A549 (cell line): ENCODE data around the gene RPLP2. TPM values are rescaled to one million over a fixed set of nuclear protein-coding genes. Genes with fewer than 3 reads are reported as not detected.

Experiments used
- BHLHE40 ChIP-seq: IDR thresholded peaks from 2 replicates; pipeline ENCODE4 v1.6.1; 2012; ENCODE audit warnings: low read depth, low read length, inconsistent platforms
- CEBPB ChIP-seq, 2 experiments: fragments of >200 bp in 1 of 2; sonication (Bioruptor Twin) in 1 of 2; formaldehyde crosslinking in 1 of 2; IDR thresholded peaks; 2 replicates each; pipeline ENCODE4 v1.6.1; 2012 to 2016
- CHD2 ChIP-seq: fragments of 150-350 bp; IDR thresholded peaks from 2 replicates; pipeline ENCODE4 v1.6.1; 2014; ENCODE audit warnings: low read length; ENCODE audit not compliant: partially characterized antibody
- EHF ChIP-seq: fragments of 250-450 bp; sonication (Bioruptor Pico); IDR thresholded peaks from 2 replicates; pipeline ENCODE4 v1.5.0; 2020; ENCODE audit warnings: mild to moderate bottlenecking
- EP300 ChIP-seq, 2 experiments: fragments of >200 bp; sonication (Bioruptor Twin); formaldehyde crosslinking; IDR thresholded peaks; 2 replicates in 1 of 2; 3 replicates in 1 of 2; pipeline ENCODE4 v1.6.1; 2016 to 2017
- ESRRA ChIP-seq: fragments of 150-350 bp; IDR thresholded peaks from 2 replicates; pipeline ENCODE4 v1.6.1; 2014; ENCODE audit warnings: mild to moderate bottlenecking, low read length, borderline replicate concordance
- HOXB13 ChIP-seq: fragments of 250-450 bp; sonication (Bioruptor Pico); IDR thresholded peaks from 2 replicates; pipeline ENCODE4 v1.5.0; 2020; ENCODE audit warnings: low read depth, mild to moderate bottlenecking, moderate library complexity
- KDM1A ChIP-seq: fragments of 200-600 bp; sonication (generic); IDR thresholded peaks from 2 replicates; pipeline ENCODE4 v1.6.1; 2016; ENCODE audit warnings: low read depth, mild to moderate bottlenecking
- KDM5A ChIP-seq: fragments of 200-600 bp; sonication (generic); IDR thresholded peaks from 2 replicates; pipeline ENCODE4 v1.6.1; 2016; ENCODE audit warnings: antibody characterized with exemption, mild to moderate bottlenecking
- MYC ChIP-seq: IDR thresholded peaks from 2 replicates; pipeline ENCODE4 v1.6.1; 2012; ENCODE audit warnings: mild to moderate bottlenecking, inconsistent platforms, low read length, improper control_type of control experiment, borderline replicate concordance
- NFE2L2 ChIP-seq: fragments of 150-350 bp; conservative IDR thresholded peaks from 2 replicates; pipeline ENCODE4 v1.6.1; 2014; ENCODE audit warnings: low read length
- NR3C1 ChIP-seq: fragments of >200 bp; sonication (Bioruptor Twin); formaldehyde crosslinking; IDR thresholded peaks from 3 replicates; pipeline ENCODE4 v1.6.1; 2017
- PHF8 ChIP-seq: fragments of 200-600 bp; sonication (generic); IDR thresholded peaks from 2 replicates; pipeline ENCODE4 v1.6.1; 2016; ENCODE audit warnings: low read depth, mild to moderate bottlenecking, antibody characterized with exemption, moderate library complexity, borderline replicate concordance
- POLR2AphosphoS2 ChIP-seq: conservative IDR thresholded peaks from 2 replicates; pipeline ENCODE4 v1.6.1; 2012; ENCODE audit warnings: low read length, improper control_type of control experiment, inconsistent platforms
- RAD21 ChIP-seq, 2 experiments: fragments of >200 bp in 1 of 2; sonication (Bioruptor Twin) in 1 of 2; formaldehyde crosslinking in 1 of 2; IDR thresholded peaks in 1 of 2; conservative IDR thresholded peaks in 1 of 2; 2 replicates in 1 of 2; 3 replicates in 1 of 2; pipeline ENCODE4 v1.6.1; 2012 to 2018; ENCODE audit warnings: inconsistent platforms in 1 of 2
- RARB ChIP-seq: fragments of 250-450 bp; sonication (Bioruptor Pico); IDR thresholded peaks from 2 replicates; pipeline ENCODE4 v1.8.0; 2021; ENCODE audit warnings: mild to moderate bottlenecking, moderate library complexity
- RFX5 ChIP-seq: fragments of 450-650 bp; IDR thresholded peaks from 2 replicates; pipeline ENCODE4 v1.7.1; 2014; ENCODE audit warnings: antibody characterized with exemption, mild to moderate bottlenecking, moderate library complexity
- SREBF2 ChIP-seq: fragments of 450-650 bp; IDR thresholded peaks from 2 replicates; pipeline ENCODE4 v1.6.1; 2014; ENCODE audit warnings: mild to moderate bottlenecking, moderate library complexity
- ZFP36 ChIP-seq: fragments of 450-650 bp; IDR thresholded peaks from 2 replicates; pipeline ENCODE4 v1.6.1; 2014; ENCODE audit warnings: borderline replicate concordance; ENCODE audit not compliant: partially characterized antibody
- ZSCAN20 ChIP-seq: fragments of 250-450 bp; sonication (Bioruptor Pico); IDR thresholded peaks from 2 replicates; pipeline ENCODE4 v1.8.0; 2022; ENCODE audit warnings: mild to moderate bottlenecking, moderate library complexity
- polyA plus RNA-seq, 4 experiments: library from polyadenylated mRNA; depleted of rRNA in 3 of 4; stranded (reverse); fragments of >200 nt; fragmentation: RNase III in 1 of 4; extraction: RNeasy Plus Mini Kit Qiagen cat#74134 plus additional on column Dnase treatment in 1 of 4; gene quantifications; 2 replicates in 3 of 4; 3 replicates in 1 of 4; pipeline ENCODE4 v1.2.3, GENCODE V29; 2011 to 2017
- TF ChIP-seq, protein P1 (sequence below): fragments of >200 bp; sonication (Bioruptor Twin); formaldehyde crosslinking; IDR thresholded peaks from 3 replicates; pipeline ENCODE4 v1.5.1; 2016
- TF ChIP-seq, protein P2 (sequence below): fragments of >200 bp; sonication (Bioruptor Twin); formaldehyde crosslinking; IDR thresholded peaks from 3 replicates; pipeline ENCODE4 v1.6.1; 2016
- TF ChIP-seq, protein P3 (sequence below): fragments of 200-600 bp; sonication (generic); IDR thresholded peaks from 2 replicates; pipeline ENCODE4 v1.6.1; 2016; ENCODE audit warnings: antibody characterized with exemption, mild to moderate bottlenecking, moderate library complexity

RPLP2 gene
- polyA plus RNA-seq, 2 of the 4 experiments (the other 2 are of a cell fraction) = 1,493 to 2,508 TPM

DNA sequence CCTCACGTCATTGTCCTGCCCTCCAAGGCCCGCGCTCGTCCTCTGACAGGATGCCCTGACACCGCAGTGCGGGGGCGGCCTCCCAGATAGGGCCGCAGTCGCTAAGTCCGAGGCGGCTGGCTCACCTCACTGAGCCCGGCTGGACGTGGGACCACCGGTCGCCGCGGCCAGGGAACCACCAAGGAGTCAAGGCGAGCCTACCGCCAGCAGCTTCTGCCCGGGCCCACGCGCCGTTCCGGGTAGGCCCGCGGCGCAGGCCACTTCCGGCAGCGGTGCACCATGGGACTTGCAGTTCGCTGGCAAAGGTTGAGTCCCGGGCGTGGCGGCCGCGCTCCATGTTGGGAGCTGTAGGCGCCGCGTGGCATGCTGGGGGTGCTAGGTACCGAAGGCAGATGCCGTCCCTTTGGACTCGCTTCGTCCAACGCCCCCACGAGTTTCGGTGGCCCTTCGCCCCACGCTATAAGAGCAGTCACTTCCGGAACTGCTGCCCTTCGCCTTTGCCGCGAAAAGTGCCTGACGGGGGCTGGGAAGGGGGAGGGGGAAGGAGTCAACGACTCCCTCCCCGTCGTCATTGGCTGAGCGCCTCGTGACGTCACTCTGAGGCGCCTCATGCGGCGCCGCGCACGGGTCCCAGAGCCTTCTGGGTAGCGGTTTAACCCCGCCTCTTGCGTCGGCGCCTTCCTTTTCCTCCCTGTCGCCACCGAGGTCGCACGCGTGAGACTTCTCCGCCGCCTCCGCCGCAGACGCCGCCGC is at the start of gene RPLP2 (continued):
- TF ChIP-seq KDM5A (no peak), RAD21 (conservative IDR thresholded peaks at IDR 0.05 in 1 of 2, IDR thresholded peaks at IDR 0.05 in 1 of 2) (no peak), NR3C1 (no peak), HOXB13 (CRISPR knock-in tag) (peak; percentile 81; the same call in 1 of the 2 replicates), SREBF2 (no peak), POLR2AphosphoS2 (no peak), RFX5 (peak; percentile 73), EP300 (IDR thresholded peaks at IDR 0.05) (no peak), PHF8 (peak; percentile 92), ZSCAN20 (CRISPR knock-in tag) (no peak), MYC (peak; percentile 99), CHD2 (peak; percentile 73), KDM1A (no peak), RARB (CRISPR knock-in tag) (no peak), ESRRA (no peak), EHF (0 out of 2 replicates have a peak, but pooled peaks have one; percentile 64), CEBPB (IDR thresholded peaks at IDR 0.05) (no peak), NFE2L2 (no peak), BHLHE40 (no peak), ZFP36 (no peak)
- TF ChIP-seq, protein P1, sequence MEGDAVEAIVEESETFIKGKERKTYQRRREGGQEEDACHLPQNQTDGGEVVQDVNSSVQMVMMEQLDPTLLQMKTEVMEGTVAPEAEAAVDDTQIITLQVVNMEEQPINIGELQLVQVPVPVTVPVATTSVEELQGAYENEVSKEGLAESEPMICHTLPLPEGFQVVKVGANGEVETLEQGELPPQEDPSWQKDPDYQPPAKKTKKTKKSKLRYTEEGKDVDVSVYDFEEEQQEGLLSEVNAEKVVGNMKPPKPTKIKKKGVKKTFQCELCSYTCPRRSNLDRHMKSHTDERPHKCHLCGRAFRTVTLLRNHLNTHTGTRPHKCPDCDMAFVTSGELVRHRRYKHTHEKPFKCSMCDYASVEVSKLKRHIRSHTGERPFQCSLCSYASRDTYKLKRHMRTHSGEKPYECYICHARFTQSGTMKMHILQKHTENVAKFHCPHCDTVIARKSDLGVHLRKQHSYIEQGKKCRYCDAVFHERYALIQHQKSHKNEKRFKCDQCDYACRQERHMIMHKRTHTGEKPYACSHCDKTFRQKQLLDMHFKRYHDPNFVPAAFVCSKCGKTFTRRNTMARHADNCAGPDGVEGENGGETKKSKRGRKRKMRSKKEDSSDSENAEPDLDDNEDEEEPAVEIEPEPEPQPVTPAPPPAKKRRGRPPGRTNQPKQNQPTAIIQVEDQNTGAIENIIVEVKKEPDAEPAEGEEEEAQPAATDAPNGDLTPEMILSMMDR = no peak
- TF ChIP-seq, protein P2, sequence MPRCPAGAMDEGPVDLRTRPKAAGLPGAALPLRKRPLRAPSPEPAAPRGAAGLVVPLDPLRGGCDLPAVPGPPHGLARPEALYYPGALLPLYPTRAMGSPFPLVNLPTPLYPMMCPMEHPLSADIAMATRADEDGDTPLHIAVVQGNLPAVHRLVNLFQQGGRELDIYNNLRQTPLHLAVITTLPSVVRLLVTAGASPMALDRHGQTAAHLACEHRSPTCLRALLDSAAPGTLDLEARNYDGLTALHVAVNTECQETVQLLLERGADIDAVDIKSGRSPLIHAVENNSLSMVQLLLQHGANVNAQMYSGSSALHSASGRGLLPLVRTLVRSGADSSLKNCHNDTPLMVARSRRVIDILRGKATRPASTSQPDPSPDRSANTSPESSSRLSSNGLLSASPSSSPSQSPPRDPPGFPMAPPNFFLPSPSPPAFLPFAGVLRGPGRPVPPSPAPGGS = no peak; the same call in 2 of the 3 replicates
- TF ChIP-seq, protein P3, sequence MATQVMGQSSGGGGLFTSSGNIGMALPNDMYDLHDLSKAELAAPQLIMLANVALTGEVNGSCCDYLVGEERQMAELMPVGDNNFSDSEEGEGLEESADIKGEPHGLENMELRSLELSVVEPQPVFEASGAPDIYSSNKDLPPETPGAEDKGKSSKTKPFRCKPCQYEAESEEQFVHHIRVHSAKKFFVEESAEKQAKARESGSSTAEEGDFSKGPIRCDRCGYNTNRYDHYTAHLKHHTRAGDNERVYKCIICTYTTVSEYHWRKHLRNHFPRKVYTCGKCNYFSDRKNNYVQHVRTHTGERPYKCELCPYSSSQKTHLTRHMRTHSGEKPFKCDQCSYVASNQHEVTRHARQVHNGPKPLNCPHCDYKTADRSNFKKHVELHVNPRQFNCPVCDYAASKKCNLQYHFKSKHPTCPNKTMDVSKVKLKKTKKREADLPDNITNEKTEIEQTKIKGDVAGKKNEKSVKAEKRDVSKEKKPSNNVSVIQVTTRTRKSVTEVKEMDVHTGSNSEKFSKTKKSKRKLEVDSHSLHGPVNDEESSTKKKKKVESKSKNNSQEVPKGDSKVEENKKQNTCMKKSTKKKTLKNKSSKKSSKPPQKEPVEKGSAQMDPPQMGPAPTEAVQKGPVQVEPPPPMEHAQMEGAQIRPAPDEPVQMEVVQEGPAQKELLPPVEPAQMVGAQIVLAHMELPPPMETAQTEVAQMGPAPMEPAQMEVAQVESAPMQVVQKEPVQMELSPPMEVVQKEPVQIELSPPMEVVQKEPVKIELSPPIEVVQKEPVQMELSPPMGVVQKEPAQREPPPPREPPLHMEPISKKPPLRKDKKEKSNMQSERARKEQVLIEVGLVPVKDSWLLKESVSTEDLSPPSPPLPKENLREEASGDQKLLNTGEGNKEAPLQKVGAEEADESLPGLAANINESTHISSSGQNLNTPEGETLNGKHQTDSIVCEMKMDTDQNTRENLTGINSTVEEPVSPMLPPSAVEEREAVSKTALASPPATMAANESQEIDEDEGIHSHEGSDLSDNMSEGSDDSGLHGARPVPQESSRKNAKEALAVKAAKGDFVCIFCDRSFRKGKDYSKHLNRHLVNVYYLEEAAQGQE = no peak
